Measurements from ENCODE around the gene CAPN5. TPM values are rescaled to one million over a fixed set of nuclear protein-coding genes. Genes with fewer than 3 reads are reported as not detected.
"Not testable (repeated sequence)": the region's sequence is repeated elsewhere in the genome, so short reads cannot be mapped to it uniquely, and the experiment has no call there.

The CAPN5 gene
- total RNA-seq, 1 experiment from 2014 or later, result 0.68 TPM

DNA sequence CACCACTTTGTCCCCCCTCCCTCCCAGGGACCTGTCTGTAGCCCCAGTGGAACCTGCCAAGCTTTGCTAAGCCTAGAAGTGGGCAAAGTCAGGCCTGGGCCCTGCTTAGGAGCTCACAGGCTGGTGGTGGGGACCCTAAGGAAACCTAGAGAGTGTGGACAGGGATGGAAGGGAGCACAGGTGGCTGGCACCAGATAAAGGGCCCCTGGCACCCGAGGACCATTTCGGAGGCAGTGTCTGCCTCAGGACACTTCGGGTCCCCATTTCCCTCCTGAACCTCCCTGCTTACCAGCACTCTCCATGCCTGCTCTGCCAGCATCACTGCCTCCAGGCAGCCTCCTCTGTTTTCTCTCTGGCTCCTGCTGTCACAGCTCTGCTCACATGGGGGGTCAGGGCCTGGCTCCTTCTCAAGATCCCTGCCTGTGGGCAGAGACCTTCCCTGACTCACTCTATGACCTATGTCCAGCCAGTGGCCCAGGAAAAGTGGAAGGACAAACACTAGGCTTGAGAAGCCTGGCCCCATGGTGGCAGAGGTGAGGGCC, 22.3 kb downstream of the CAPN5 start:
- in situ Hi-C loops (cut with HindIII; ENCODE audit: low pct_unique_long_range_greater_than_20kb, low sequenced_read_pairs), result no loop called here
- no peak for DNase-seq (ENCODE audit: low read depth)

DNA sequence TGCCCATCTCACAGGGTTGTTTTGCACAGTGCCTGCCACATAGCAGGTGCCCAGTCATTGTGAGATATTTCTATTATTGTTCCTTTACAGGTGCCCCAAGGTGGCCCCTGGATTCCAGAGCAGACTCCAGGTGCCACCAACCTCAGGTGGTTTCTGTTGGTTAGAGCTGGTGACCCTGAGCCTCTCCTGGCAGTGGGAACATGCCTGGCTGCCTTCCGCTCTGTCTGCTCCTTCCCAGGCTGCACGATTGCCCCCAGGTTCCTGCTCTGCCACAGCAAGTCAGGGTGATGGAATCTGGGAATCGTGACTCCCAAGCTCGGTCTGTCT, 23.2 kb downstream of the CAPN5 start:
- DNase-seq (ENCODE audit: low read depth), result no peak
- in situ Hi-C loops (cut with HindIII; ENCODE audit: low pct_unique_long_range_greater_than_20kb, low sequenced_read_pairs), result no loop called here

GRCh38 chr11:77090373-77091111, 23.8 kb downstream of the CAPN5 start:
- no peak for DNase-seq (ENCODE audit: low read depth)
- in situ Hi-C loops (cut with HindIII; ENCODE audit: low pct_unique_long_range_greater_than_20kb, low sequenced_read_pairs), result no loop called here

- in situ Hi-C loops (cut with HindIII; ENCODE audit: low pct_unique_long_range_greater_than_20kb, low sequenced_read_pairs), result no loop called here
- peak; percentile 41 for DNase-seq (ENCODE audit: low read depth)
Observed at GRCh38 chr11:77091146-77091940, 24.6 kb downstream of the CAPN5 start.

- no peak for DNase-seq (ENCODE audit: low read depth)
- in situ Hi-C loops (cut with HindIII; ENCODE audit: low pct_unique_long_range_greater_than_20kb, low sequenced_read_pairs), result no loop called here
Observed at GRCh38 chr11:77092382-77092781, 25.6 kb downstream of the CAPN5 start.

DNA sequence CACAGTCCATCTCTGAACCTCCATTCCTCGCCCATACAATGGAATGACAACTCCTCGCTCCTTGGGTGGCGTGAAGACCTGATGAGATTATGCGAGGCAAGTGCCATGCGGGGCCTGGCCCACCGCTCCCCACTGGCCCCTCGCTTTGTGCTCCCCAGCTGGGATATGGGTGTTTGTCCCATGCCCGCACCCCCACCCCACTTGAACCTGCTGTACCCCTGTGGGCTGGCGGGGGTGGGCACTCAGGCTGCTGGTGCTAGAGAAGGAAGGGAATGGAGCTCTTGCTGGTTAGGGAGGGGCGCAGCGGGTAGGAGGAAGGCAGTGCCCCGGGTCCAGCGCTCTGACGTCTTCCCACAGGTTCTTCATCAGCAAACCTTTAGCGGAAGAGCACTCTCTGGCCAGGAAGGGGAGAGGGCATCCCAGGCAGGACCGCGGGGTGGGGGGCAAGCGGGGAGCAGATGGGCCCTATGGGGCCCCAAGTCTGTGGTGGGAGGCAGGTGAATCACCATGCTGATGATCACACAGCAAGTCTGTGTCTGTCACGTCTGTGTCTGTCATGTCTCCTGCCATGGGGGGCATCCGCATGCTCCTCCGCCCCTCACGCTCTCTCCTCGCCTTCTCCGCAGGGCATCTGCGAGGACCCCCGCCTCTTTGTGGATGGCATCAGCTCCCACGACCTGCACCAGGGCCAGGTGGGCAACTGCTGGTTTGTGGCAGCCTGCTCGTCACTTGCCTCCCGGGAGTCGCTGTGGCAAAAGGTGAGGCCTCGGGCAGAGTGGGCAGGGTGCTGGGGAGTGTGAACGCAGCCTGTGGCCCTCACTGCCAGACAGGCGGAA, 26.5 kb downstream of the CAPN5 start:
- in situ Hi-C loops (cut with HindIII; ENCODE audit: low pct_unique_long_range_greater_than_20kb, low sequenced_read_pairs), result no loop called here
- DNase-seq (ENCODE audit: low read depth), result no peak

- in situ Hi-C loops (cut with HindIII; ENCODE audit: low pct_unique_long_range_greater_than_20kb, low sequenced_read_pairs), result no loop called here
- DNase-seq (ENCODE audit: low read depth), result no peak
Observed at GRCh38 chr11:77093987-77094840, 27.4 kb downstream of the CAPN5 start.

- in situ Hi-C loops (cut with HindIII; ENCODE audit: low pct_unique_long_range_greater_than_20kb, low sequenced_read_pairs), result no loop called here
- DNase-seq (ENCODE audit: low read depth), result no peak
Observed at GRCh38 chr11:77094841-77095365, 28.1 kb downstream of the CAPN5 start.

- in situ Hi-C loops (cut with HindIII; ENCODE audit: low pct_unique_long_range_greater_than_20kb, low sequenced_read_pairs), result no loop called here
- DNase-seq (ENCODE audit: low read depth), result no peak
Observed at GRCh38 chr11:77095551-77096490, 29.1 kb downstream of the CAPN5 start.

GRCh38 chr11:77096591-77097019, 29.8 kb downstream of the CAPN5 start:
- DNase-seq (ENCODE audit: low read depth), result no peak

GRCh38 chr11:77097180-77097579, 30.4 kb downstream of the CAPN5 start:
- in situ Hi-C loops (cut with HindIII; ENCODE audit: low pct_unique_long_range_greater_than_20kb, low sequenced_read_pairs); DNase-seq (ENCODE audit: low read depth): not testable (repeated sequence)

More at GRCh38 chr11:77096591-77097019, 29.8 kb downstream of the CAPN5 start:
- in situ Hi-C loops (cut with HindIII; ENCODE audit: low pct_unique_long_range_greater_than_20kb, low sequenced_read_pairs), result no loop called here

GRCh38 chr11:77100166-77101042, 33.6 kb downstream of the CAPN5 start:
- no peak for DNase-seq (ENCODE audit: low read depth)
- in situ Hi-C loops (cut with HindIII; ENCODE audit: low pct_unique_long_range_greater_than_20kb, low sequenced_read_pairs), result no loop called here

DNA sequence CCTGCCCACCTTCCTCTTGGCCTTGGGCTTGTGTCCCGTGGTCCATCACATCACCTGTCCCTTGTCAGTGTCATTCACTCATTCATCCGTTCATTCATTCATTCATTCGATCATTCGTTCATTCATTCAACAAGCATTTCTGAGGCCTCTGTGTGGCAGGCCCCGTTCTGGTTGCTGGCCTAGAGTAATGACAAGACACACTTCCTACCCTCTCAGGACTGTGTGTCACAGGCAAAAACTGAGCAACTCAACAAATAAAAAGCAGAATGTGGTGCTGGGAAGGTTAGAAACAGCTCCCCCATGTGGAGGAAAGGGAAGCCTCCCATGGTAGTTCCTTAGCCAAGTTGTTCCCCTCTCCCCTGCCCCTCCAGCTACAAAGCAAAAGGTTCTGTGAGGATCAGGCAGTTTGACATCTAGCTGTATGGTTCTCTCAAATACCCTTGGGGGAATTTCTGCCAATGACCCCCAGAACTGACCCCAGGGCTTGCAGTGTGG, 34.3 kb downstream of the CAPN5 start:
- DNase-seq (ENCODE audit: low read depth), result no peak
- in situ Hi-C loops (cut with HindIII; ENCODE audit: low pct_unique_long_range_greater_than_20kb, low sequenced_read_pairs), result no loop called here

DNA sequence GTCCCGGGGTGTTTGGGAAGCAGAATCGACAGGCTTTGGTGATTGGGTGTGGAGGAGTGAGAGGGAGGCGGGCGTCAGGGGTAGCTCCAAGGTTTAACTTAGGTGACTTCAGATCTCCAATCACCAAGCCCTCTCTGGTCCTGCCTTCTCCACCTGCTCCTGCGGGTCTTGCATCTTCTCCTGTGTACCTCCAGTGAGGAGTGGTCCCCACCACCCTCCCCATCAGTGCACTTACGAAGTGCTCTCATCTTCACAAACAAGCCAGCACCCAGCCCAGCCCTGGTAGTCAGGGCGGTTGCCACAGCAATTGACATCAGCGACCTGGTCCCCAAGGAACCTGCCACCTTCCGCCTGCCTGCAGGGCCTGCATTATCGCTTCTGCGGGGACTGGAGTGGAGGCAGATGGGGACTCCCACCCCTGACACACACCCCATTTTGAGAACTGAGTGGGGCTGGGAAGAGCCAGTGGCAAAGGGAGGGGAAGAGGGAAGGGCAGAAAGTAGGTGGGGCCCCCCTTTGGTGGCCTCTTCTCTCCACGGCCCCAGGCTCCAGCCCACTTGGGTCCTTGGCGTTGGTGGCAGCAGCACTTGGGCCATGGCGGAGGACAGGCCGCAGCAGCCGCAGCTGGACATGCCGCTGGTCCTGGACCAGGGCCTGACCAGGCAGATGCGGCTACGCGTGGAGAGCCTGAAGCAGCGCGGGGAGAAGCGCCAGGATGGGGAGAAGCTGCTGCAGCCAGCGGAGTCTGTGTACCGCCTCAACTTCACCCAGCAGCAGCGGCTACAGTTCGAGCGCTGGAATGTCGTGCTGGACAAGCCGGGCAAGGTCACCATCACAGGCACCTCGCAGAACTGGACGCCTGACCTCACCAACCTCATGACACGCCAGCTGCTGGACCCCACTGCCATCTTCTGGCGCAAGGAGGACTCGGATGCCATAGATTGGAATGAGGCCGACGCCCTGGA, 35.8 kb downstream of the CAPN5 start, which contains the start of gene OMP:
Gene OMP, plus strand, starts transcription at position 595 of the 965 bp plus-strand sequence. Its CDS starts 0 bp downstream, at position 595.
- in situ Hi-C loops (cut with HindIII; ENCODE audit: low pct_unique_long_range_greater_than_20kb, low sequenced_read_pairs), result no loop called here
- no peak for DNase-seq (ENCODE audit: low read depth)

All from Caki2 (cell line).